ENCODE results near the gene YPEL2.

DNA sequence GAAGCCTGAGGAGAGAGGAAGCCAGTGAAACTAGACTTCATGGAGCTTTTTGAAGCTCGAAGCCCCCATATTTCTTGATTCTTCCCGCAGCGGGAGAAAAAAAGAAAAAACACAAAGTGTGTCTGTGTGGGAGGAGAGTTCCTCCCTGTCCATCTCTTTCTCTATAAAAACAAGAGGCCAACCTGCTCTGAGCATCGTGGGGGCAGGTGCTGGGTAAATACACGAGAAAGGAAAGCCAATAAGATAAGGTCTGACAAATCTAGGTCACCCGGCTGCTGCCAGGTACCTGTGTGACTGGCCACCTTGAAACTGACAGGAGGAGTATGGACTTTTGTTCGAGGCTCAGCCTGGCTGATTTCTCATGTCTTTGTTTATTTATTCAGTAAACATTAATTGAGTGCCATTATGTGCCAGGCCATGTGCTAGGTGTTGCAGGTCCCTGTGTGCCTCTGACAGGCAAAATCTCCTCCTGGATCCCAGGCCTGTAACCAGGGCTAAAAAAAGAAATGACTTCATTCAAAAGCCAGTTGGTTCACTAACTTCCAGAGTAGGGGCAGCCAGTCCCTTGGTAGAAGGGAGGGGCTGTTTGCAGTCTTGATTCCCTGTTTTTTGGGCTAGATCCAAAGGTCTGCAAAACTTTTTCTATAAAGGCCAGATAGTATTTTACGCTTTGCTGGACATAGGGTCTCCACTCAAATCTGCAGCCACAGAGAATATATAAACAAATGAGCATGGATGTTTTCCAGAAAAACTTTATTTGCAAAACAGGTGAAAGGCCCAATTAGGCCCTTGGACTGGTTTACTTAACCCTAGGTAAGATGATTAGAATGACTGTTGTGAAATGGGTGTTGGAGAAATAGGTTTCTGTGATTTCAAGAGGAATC lies 35.6 kb downstream of the YPEL2 start:
- TF ChIP-seq CTCF (conservative IDR thresholded peaks at IDR 0.05; ENCODE audit: low read length) (no peak), EZH2phosphoT487 (IDR thresholded peaks at IDR 0.05; ENCODE audit: borderline replicate concordance) (no peak)
